ENCODE data around the gene CENPX. TPM values are rescaled to one million over a fixed set of nuclear protein-coding genes. Genes with fewer than 3 reads are reported as not detected.
A peak's percentile ranks its signal among the peaks of the same experiment; 100 is the strongest.

The CENPX gene
- total and polyA plus RNA-seq, 2 of the 13 experiments (the other 11 are each of a cell fraction or from before 2014, with no cell fraction given), result 92.7 to 170 TPM

DNA sequence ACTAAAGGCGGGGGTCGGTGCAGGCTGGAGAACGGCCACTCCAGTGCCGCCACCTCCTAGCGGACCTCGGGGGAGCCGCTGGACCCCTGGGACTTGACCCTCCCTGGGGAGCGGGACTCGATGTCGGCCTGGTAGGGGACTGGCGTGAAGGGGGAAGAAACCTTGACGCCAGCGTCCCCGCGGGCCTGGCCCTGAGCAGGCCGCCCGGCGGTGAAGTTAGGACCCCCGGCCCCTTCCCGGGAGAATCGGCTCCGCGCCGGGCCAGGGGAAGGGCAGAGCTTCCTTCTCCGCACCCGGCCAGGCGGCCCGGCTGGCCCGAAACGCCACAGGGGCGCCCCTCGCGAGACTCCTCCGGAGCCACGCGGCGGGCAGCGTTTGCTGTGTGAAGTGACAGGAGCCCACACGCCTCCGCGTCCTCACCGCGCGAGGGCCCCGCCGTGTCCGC is 42.5 kb upstream of the CENPX start (continued):
- TF ChIP-seq, protein P1, sequence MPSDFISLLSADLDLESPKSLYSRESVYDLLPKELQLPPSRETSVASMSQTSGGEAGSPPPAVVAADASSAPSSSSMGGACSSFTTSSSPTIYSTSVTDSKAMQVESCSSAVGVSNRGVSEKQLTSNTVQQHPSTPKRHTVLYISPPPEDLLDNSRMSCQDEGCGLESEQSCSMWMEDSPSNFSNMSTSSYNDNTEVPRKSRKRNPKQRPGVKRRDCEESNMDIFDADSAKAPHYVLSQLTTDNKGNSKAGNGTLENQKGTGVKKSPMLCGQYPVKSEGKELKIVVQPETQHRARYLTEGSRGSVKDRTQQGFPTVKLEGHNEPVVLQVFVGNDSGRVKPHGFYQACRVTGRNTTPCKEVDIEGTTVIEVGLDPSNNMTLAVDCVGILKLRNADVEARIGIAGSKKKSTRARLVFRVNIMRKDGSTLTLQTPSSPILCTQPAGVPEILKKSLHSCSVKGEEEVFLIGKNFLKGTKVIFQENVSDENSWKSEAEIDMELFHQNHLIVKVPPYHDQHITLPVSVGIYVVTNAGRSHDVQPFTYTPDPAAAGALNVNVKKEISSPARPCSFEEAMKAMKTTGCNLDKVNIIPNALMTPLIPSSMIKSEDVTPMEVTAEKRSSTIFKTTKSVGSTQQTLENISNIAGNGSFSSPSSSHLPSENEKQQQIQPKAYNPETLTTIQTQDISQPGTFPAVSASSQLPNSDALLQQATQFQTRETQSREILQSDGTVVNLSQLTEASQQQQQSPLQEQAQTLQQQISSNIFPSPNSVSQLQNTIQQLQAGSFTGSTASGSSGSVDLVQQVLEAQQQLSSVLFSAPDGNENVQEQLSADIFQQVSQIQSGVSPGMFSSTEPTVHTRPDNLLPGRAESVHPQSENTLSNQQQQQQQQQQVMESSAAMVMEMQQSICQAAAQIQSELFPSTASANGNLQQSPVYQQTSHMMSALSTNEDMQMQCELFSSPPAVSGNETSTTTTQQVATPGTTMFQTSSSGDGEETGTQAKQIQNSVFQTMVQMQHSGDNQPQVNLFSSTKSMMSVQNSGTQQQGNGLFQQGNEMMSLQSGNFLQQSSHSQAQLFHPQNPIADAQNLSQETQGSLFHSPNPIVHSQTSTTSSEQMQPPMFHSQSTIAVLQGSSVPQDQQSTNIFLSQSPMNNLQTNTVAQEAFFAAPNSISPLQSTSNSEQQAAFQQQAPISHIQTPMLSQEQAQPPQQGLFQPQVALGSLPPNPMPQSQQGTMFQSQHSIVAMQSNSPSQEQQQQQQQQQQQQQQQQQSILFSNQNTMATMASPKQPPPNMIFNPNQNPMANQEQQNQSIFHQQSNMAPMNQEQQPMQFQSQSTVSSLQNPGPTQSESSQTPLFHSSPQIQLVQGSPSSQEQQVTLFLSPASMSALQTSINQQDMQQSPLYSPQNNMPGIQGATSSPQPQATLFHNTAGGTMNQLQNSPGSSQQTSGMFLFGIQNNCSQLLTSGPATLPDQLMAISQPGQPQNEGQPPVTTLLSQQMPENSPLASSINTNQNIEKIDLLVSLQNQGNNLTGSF (CRISPR knock-in tag; IDR thresholded peaks at IDR 0.05), result 0 out of 2 replicates have a peak, but pooled peaks have one; percentile 17
- TF ChIP-seq REXO4 (CRISPR knock-in tag; IDR thresholded peaks at IDR 0.05; ENCODE audit: borderline replicate concordance), result no peak
- TF ChIP-seq, protein P2, sequence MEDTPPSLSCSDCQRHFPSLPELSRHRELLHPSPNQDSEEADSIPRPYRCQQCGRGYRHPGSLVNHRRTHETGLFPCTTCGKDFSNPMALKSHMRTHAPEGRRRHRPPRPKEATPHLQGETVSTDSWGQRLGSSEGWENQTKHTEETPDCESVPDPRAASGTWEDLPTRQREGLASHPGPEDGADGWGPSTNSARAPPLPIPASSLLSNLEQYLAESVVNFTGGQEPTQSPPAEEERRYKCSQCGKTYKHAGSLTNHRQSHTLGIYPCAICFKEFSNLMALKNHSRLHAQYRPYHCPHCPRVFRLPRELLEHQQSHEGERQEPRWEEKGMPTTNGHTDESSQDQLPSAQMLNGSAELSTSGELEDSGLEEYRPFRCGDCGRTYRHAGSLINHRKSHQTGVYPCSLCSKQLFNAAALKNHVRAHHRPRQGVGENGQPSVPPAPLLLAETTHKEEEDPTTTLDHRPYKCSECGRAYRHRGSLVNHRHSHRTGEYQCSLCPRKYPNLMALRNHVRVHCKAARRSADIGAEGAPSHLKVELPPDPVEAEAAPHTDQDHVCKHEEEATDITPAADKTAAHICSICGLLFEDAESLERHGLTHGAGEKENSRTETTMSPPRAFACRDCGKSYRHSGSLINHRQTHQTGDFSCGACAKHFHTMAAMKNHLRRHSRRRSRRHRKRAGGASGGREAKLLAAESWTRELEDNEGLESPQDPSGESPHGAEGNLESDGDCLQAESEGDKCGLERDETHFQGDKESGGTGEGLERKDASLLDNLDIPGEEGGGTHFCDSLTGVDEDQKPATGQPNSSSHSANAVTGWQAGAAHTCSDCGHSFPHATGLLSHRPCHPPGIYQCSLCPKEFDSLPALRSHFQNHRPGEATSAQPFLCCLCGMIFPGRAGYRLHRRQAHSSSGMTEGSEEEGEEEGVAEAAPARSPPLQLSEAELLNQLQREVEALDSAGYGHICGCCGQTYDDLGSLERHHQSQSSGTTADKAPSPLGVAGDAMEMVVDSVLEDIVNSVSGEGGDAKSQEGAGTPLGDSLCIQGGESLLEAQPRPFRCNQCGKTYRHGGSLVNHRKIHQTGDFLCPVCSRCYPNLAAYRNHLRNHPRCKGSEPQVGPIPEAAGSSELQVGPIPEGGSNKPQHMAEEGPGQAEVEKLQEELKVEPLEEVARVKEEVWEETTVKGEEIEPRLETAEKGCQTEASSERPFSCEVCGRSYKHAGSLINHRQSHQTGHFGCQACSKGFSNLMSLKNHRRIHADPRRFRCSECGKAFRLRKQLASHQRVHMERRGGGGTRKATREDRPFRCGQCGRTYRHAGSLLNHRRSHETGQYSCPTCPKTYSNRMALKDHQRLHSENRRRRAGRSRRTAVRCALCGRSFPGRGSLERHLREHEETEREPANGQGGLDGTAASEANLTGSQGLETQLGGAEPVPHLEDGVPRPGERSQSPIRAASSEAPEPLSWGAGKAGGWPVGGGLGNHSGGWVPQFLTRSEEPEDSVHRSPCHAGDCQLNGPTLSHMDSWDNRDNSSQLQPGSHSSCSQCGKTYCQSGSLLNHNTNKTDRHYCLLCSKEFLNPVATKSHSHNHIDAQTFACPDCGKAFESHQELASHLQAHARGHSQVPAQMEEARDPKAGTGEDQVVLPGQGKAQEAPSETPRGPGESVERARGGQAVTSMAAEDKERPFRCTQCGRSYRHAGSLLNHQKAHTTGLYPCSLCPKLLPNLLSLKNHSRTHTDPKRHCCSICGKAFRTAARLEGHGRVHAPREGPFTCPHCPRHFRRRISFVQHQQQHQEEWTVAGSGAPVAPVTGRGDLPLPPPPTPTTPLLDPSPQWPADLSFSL (CRISPR knock-in tag; IDR thresholded peaks at IDR 0.05), result 0 out of 2 replicates have a peak, but pooled peaks have one; percentile 32
- no peak for TF ChIP-seq POLR2AphosphoS2 (IDR thresholded peaks at IDR 0.05; ENCODE audit: low read depth, low read length)
- no peak for TF ChIP-seq RORA (CRISPR knock-in tag; IDR thresholded peaks at IDR 0.05)
- TF ChIP-seq ZNF790 (CRISPR knock-in tag; IDR thresholded peaks at IDR 0.05; ENCODE audit: borderline replicate concordance), result 0 out of 2 replicates have a peak, but pooled peaks have one; percentile 36
- TF ChIP-seq CCDC6 (CRISPR knock-in tag; IDR thresholded peaks at IDR 0.05), result 0 out of 2 replicates have a peak, but pooled peaks have one; percentile 9
- TF ChIP-seq RXRA (CRISPR knock-in tag; IDR thresholded peaks at IDR 0.05), result 0 out of 2 replicates have a peak, but pooled peaks have one; percentile 21
- no peak for TF ChIP-seq ZNF260 (CRISPR knock-in tag; IDR thresholded peaks at IDR 0.05; ENCODE audit: borderline replicate concordance, low read depth)
- no peak for TF ChIP-seq GATAD1 (CRISPR knock-in tag; IDR thresholded peaks at IDR 0.05)
- peak; percentile 19; the same call in 1 of the 2 replicates for TF ChIP-seq NCOA1 (CRISPR knock-in tag; IDR thresholded peaks at IDR 0.05)
- TF ChIP-seq, protein P3, sequence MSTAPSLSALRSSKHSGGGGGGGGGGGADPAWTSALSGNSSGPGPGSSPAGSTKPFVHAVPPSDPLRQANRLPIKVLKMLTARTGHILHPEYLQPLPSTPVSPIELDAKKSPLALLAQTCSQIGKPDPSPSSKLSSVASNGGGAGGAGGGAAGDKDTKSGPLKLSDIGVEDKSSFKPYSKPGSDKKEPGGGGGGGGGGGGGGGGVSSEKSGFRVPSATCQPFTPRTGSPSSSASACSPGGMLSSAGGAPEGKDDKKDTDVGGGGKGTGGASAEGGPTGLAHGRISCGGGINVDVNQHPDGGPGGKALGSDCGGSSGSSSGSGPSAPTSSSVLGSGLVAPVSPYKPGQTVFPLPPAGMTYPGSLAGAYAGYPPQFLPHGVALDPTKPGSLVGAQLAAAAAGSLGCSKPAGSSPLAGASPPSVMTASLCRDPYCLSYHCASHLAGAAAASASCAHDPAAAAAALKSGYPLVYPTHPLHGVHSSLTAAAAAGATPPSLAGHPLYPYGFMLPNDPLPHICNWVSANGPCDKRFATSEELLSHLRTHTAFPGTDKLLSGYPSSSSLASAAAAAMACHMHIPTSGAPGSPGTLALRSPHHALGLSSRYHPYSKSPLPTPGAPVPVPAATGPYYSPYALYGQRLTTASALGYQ (CRISPR knock-in tag; IDR thresholded peaks at IDR 0.05), result 0 out of 2 replicates have a peak, but pooled peaks have one; percentile 9
- TF ChIP-seq MED13 (CRISPR knock-in tag; IDR thresholded peaks at IDR 0.05), result 0 out of 2 replicates have a peak, but pooled peaks have one; percentile 44
- TF ChIP-seq, protein P4, sequence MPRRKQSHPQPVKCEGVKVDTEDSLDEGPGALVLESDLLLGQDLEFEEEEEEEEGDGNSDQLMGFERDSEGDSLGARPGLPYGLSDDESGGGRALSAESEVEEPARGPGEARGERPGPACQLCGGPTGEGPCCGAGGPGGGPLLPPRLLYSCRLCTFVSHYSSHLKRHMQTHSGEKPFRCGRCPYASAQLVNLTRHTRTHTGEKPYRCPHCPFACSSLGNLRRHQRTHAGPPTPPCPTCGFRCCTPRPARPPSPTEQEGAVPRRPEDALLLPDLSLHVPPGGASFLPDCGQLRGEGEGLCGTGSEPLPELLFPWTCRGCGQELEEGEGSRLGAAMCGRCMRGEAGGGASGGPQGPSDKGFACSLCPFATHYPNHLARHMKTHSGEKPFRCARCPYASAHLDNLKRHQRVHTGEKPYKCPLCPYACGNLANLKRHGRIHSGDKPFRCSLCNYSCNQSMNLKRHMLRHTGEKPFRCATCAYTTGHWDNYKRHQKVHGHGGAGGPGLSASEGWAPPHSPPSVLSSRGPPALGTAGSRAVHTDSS (CRISPR knock-in tag; conservative IDR thresholded peaks at IDR 0.05), result 0 out of 2 replicates have a peak, but pooled peaks have one; percentile 38

All from HepG2 (cell line).